Measurements from ENCODE around the gene ATP6AP1.

DNA sequence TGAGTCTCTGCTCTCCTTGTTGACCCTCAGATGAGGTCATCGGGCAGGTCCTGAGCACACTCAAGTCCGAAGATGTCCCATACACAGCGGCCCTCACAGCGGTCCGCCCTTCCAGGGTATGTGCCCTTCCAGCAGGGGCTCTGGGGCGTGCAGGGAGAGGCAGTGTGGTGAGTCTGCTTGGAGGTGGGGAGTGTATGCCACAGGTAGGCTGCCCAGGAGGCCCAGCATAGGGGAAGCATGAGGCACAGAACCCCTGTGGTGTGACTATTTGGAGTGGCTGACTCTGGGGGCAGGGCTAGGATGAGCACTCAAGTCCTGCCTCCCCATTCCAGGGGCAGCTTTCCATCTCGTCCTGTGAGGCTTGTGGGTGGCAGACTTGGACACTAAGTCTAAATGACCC is 5.1 kb downstream of the ATP6AP1 start:
- TF ChIP-seq, protein P1, sequence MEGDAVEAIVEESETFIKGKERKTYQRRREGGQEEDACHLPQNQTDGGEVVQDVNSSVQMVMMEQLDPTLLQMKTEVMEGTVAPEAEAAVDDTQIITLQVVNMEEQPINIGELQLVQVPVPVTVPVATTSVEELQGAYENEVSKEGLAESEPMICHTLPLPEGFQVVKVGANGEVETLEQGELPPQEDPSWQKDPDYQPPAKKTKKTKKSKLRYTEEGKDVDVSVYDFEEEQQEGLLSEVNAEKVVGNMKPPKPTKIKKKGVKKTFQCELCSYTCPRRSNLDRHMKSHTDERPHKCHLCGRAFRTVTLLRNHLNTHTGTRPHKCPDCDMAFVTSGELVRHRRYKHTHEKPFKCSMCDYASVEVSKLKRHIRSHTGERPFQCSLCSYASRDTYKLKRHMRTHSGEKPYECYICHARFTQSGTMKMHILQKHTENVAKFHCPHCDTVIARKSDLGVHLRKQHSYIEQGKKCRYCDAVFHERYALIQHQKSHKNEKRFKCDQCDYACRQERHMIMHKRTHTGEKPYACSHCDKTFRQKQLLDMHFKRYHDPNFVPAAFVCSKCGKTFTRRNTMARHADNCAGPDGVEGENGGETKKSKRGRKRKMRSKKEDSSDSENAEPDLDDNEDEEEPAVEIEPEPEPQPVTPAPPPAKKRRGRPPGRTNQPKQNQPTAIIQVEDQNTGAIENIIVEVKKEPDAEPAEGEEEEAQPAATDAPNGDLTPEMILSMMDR (conservative IDR thresholded peaks at IDR 0.05; ENCODE audit: low read length) = no peak
- no peak for TF ChIP-seq EZH2phosphoT487 (IDR thresholded peaks at IDR 0.05; ENCODE audit: borderline replicate concordance)

Data from Loucy (cell line).